GM10266 (cell line): ENCODE measurements around the gene PRDM15.

Source experiments
- DNase-seq: peaks from one replicate; pipeline ENCODE4 v3.0.0; 2012; ENCODE audit errors: extremely low spot score
- TF ChIP-seq, protein P1 (sequence below): IDR thresholded peaks from 2 replicates; pipeline ENCODE4 v1.5.1; 2012; ENCODE audit warnings: mild to moderate bottlenecking, low read depth; ENCODE audit not compliant: control insufficient read depth, insufficient read depth; ENCODE audit errors: missing control alignments

Gene PRDM15

DNA sequence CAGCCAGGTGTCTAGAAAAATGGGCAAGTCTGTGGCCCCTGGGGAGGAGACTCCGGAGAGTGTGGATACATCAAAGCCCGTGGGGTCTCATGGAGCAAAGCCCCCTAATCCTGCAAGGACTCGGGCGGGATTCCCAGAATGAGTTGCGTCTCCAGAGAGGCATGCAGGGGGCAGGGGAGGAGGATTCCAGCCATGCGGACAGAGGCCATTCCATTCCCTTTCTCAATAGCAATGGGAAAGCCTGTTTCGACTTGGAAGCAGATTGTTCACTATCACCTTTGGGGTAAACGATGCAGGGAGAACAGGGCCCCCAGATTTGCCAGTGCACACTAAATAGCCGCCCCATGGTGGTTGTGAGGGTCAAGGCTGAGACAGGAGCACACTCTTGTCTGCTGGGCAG is 15.4 kb upstream of the PRDM15 start:
- TF ChIP-seq, protein P1, sequence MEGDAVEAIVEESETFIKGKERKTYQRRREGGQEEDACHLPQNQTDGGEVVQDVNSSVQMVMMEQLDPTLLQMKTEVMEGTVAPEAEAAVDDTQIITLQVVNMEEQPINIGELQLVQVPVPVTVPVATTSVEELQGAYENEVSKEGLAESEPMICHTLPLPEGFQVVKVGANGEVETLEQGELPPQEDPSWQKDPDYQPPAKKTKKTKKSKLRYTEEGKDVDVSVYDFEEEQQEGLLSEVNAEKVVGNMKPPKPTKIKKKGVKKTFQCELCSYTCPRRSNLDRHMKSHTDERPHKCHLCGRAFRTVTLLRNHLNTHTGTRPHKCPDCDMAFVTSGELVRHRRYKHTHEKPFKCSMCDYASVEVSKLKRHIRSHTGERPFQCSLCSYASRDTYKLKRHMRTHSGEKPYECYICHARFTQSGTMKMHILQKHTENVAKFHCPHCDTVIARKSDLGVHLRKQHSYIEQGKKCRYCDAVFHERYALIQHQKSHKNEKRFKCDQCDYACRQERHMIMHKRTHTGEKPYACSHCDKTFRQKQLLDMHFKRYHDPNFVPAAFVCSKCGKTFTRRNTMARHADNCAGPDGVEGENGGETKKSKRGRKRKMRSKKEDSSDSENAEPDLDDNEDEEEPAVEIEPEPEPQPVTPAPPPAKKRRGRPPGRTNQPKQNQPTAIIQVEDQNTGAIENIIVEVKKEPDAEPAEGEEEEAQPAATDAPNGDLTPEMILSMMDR, result no peak
- DNase-seq, result no peak

DNA sequence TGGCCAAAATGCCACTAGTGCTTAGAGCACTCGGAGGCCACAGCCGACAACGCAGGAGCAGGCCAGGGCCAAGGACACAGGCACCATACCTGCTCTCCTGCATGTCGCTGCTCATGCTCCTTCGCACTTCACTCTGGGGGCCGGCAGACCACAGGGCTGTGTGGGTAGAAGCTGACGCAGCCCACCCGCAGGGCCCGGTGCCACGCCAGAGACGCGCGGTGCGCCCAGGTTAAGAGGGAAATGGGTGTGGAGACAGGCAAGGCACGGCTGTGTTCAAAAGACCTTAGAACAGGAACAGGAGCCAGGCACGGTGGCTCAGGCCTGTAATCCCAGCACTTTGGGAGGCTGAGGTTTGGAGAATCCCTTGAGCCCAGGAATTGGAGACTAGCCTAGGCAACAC is 13.6 kb upstream of the PRDM15 start:
- TF ChIP-seq, protein P1, result no peak
- DNase-seq, result no peak

DNA sequence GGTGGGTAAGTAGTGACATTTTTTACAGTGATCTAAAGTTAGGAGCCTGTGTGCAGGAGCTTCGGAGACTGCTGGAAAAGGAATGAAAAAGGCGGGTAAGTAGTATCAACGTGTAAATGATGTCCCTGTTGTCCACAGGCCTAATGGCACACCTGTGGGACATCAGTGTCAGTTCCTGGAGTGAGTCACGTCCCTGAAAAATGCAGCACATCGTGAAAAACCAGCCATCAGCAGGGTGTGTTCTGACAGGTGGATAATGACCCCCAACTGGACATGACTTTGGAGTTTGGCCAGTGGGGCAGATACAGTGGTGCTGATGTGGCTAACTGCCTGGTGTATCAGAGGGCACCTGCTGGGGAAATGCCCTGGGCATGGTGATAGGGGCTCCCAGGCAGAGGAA is 12.0 kb upstream of the PRDM15 start:
- TF ChIP-seq, protein P1, result no peak
- no peak for DNase-seq

DNA sequence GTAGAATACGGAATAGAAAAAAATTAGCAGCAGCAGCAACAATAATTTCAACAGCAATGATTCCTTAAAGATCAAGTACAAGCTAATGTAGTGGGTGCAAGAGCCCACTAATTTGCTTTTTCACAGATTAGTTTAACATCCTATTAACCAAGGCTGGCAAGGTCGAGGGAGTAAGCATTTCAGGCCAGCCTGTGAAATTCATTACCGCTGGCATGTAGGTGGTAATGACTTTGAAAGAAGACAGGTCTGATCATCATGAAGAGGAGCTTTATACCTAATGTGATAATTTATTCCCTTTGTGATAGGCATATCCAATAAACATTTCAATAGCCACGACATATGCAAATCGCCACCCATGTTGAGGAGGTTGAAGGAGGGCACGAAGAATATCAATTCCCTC is 11.2 kb upstream of the PRDM15 start:
- TF ChIP-seq, protein P1, result no peak
- no peak for DNase-seq

DNA sequence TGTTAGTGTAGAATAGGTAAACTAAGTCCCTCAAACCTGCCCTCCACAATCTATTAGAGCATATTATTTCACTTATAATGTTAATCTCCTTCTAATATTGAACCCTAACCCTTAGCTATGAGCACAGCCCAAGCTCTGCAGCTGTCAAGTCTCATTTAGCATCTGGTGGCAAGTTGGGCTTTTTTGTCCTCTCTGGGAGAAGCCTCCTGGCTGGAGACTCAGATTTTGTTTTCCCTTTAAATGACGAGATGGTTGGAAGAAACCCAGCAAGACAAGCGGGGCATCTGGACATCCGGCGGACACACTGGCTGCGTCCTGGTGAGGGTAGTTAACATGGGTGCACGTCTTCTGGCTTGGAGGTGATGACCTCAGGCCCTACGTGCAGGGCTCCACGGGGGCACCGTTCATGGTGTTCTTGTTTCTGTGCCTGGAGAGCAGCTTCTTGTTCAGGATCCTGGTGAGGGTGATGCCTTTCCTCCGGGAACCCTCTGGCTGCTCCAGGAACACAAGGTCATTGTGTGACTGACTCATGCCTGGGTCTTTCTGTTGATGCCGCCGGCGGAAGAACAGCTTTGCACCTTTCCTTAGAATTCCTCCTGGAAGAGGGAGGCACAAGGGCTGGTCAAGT is 9.7 kb upstream of the PRDM15 start:
- TF ChIP-seq, protein P1, result no peak
- no peak for DNase-seq

DNA sequence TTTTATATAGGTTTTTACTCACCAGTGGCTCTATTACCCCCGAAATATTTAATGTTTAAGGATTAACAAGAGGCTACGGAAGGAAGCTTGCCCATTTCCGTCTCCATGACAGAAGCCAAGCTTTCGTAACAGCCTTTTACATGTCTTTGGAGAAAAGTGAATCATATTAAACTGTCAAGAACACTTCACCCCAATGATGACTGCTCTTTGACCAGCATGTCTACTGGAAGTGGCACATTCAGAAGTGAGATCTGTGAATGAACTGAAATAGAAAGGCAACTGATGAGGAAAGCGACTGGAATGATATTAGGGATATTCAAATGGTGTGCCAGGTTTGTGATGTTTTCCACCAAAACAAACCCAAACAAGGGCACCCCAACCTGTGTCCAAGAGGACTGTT is 8.5 kb upstream of the PRDM15 start:
- DNase-seq, result no peak
- TF ChIP-seq, protein P1, result no peak

DNA sequence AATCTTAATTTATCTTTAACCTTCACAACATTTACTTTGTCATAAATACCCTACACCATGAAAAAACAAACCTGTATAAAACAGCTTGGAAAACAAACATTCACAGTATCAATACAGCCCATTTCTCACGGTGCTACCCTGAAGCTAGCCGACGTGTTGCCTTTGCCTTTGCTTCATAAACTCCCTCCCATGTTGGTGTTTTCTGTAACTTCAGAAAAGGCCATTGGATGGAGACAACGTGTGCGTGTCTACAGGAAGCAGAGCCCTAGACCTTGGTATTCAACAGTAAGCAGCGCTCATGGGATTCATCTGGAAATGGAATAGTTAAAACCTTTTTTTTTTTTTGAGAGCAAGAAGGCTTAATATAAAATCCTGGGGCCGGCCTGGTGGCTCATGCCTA is 7.2 kb upstream of the PRDM15 start:
- TF ChIP-seq, protein P1, result no peak
- no peak for DNase-seq
